ENCODE measurements around the gene EXOC3L4. TPM values are rescaled to one million over a fixed set of nuclear protein-coding genes. Genes with fewer than 3 reads are reported as not detected.

Gene EXOC3L4
- polyA plus RNA-seq, 1 of the 3 experiments (the other 2 are of a cell fraction): 0.46 TPM

GRCh38 chr14:103142721-103143302 is 48.3 kb downstream of the EXOC3L4 start:
- H4K20me1 ChIP-seq (ENCODE audit: insufficient read depth): no peaks in the 10 kb centered on the region
- no peak overlapping the region for H3K4me2 ChIP-seq
- 95% methylated on average over 5 of the region's 5 CpGs for WGBS (ENCODE audit: low lambda C conversion rate)
- no peak for DNase-seq
- peaks cover 5 to 12% of the 10 kb centered on the region in 2 experiments; a peak in 2 of 4 replicates for H3K4me1 ChIP-seq (ENCODE audit: control insufficient read depth in 1 of 2, insufficient read depth in 2 of 2, low read depth in 1 of 2, low read length in 1 of 2)
- H3K79me2 ChIP-seq (ENCODE audit: insufficient read depth): no peaks in the 10 kb centered on the region
- no peak overlapping the region for H3K4me3 ChIP-seq (ENCODE audit: low read depth in 2 of 2, low read length in 1 of 2)
- no peaks in the 10 kb centered on the region for H3K36me3 ChIP-seq (replicated peaks in 1 of 2; ENCODE audit: control insufficient read depth in 1 of 2, insufficient read depth in 2 of 2, low read length in 1 of 2)
- H3K9ac ChIP-seq: no peak overlapping the region
- H3K27me3 ChIP-seq (ENCODE audit: insufficient read depth): no peaks in the 10 kb centered on the region
- no peak overlapping the region for H2AFZ ChIP-seq (ENCODE audit: low read depth)
- ChIA-PET POLR2A (no interaction called here), CTCF (interaction anchor here (0.6 to 4.2 kb wide), 7 partner anchors 12 to 102 kb away, joined by 3 to 36 read pairs (median 3); no protein-coding TSS in a partner anchor)
- no peaks in the 10 kb centered on the region for H3K9me2 ChIP-seq
- H3F3A ChIP-seq (replicated peaks; ENCODE audit: insufficient read depth): peaks cover 6% of the 10 kb centered on the region
- no peak for TF ChIP-seq TAF1 (IDR thresholded peaks at IDR 0.05; ENCODE audit: borderline replicate concordance, low read depth, low read length)
- TF ChIP-seq TCF12 (IDR thresholded peaks at IDR 0.05): no peak
- TF ChIP-seq USF2 (IDR thresholded peaks at IDR 0.05; ENCODE audit: borderline replicate concordance, low read depth, low read length): no peak
- no peak for TF ChIP-seq EZH2phosphoT487 (IDR thresholded peaks at IDR 0.05; ENCODE audit: borderline replicate concordance, low read depth)
- no peak for TF ChIP-seq MXI1 (IDR thresholded peaks at IDR 0.05; ENCODE audit: low read depth, low read length)
- TF ChIP-seq ZBTB33 (IDR thresholded peaks at IDR 0.05; ENCODE audit: borderline replicate concordance, low read depth): no peak
- TF ChIP-seq YY1 (IDR thresholded peaks at IDR 0.05; ENCODE audit: low read depth): no peak
- TF ChIP-seq FOXM1 (IDR thresholded peaks at IDR 0.05; ENCODE audit: low read depth): no peak
- no peak for TF ChIP-seq POLR2AphosphoS5 (IDR thresholded peaks at IDR 0.05; ENCODE audit: low read depth, low read length)
- no peak for TF ChIP-seq EP300 (IDR thresholded peaks at IDR 0.05; ENCODE audit: borderline replicate concordance in 1 of 2, low read depth in 1 of 2, low read length in 1 of 2)
- TF ChIP-seq JUND (IDR thresholded peaks at IDR 0.05): no peak
- no peak for TF ChIP-seq GABPA (IDR thresholded peaks at IDR 0.05; ENCODE audit: low read depth)
- TF ChIP-seq NRF1 (IDR thresholded peaks at IDR 0.05; ENCODE audit: low read depth, low read length): no peak
- no peak for TF ChIP-seq ELF1 (IDR thresholded peaks at IDR 0.05)
- no peak for TF ChIP-seq FOSL2 (IDR thresholded peaks at IDR 0.05; ENCODE audit: borderline replicate concordance, low read depth)
- no peak for TF ChIP-seq RFX5 (IDR thresholded peaks at IDR 0.05; ENCODE audit: low read length)
- TF ChIP-seq SMC3 (IDR thresholded peaks at IDR 0.05; ENCODE audit: low read depth, low read length): no peak
- TF ChIP-seq CHD2 (IDR thresholded peaks at IDR 0.05; ENCODE audit: low read length, partially characterized antibody): no peak
- TF ChIP-seq NFIC (IDR thresholded peaks at IDR 0.05; ENCODE audit: borderline replicate concordance): no peak
- TF ChIP-seq CTCF (IDR thresholded peaks at IDR 0.05): no peak
- H3K27ac ChIP-seq (ENCODE audit: low read depth in 2 of 2, low read length in 1 of 2): no peak overlapping the region
- H3K9me3 ChIP-seq: no peaks in the 10 kb centered on the region

Data from SK-N-SH (cell line).